NCI-H345 treated with DMSO at 0.1 percent for 48 hours (cell line): ENCODE data around the gene COLEC12.

Experiments used
- DNase-seq: peaks from one replicate; lab custom pipeline; 2025; ENCODE audit not compliant: unreplicated experiment; lab: John Stamatoyannopoulos, UW

Gene COLEC12

DNA sequence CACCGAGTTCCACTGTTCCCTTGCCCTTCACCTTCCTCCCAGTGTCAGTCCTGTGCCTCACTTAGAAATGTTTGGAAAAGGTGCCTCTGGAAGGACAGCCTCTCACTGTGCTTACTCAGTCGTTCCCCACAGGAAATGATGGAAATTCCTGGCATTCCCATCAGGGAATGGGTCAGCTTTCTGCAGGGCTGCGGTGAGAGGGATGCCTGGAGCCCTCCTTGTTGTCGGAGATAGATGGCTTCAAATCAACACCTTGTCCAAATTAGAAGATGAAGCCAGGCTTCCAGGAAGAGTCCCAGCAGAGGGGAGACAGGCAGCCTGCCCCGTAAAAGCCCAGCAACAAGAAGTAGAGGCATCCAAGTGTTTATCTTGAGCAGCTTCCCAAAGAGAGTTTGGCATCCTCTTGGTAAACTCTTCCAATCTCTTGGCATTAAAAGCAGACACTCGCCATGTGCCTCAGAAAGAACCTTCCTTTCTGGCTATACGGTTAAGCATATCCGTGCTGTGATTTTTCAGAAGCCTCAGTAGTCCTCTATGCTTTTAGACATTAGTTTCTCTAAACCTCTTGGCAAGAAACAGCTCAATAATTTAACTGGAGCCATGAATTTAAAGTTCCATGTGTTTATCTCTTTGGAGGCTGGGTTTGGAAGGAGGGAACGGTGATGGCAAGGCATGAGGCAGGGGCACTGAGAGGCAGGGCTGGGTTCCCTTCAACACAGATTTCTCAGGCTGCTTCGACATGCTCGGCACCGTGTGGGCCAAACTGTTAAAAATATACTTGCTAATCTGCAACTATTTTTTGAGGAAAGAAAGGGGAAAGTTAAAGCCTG, 25.1 kb downstream of the COLEC12 start:
- no peak for DNase-seq

DNA sequence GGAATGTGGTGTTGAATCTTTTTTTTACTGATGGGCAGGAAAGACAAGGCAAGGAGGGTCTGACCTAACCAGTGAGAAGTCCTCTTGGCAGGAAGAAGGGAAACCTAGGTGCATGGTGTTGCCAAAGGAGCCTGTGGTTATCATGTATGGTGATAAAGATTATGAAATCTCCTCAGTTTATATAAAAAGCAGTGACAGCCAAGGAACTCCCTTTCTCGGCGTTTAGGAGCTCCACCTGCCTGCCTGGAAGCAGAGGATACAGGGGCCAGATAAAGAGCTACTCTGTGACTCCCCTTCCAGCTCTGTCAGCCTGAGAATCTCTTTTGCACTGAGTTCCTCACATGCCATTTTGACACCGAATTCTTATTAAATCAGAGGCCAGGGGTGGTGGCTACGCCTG, 26.1 kb downstream of the COLEC12 start:
- no peak for DNase-seq

DNA sequence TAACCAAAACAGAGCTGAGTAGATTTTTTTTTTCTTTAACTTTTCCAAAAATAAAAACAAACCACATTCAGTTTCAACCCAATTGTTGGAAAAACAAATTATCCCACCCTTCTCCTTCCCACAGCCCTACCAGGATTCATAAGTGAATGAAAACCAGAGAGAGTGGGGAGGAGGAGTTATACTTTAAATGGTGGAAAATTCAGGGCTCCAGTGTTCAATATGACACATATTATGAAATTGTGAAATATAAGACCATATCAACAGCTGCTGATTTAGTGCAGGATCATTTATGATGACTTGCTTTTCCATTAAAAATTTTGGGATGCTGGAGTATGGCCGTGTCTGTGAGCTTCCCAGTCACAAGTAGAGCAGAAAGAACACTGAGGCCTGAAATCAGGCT, 26.7 kb downstream of the COLEC12 start:
- DNase-seq, result no peak

DNA sequence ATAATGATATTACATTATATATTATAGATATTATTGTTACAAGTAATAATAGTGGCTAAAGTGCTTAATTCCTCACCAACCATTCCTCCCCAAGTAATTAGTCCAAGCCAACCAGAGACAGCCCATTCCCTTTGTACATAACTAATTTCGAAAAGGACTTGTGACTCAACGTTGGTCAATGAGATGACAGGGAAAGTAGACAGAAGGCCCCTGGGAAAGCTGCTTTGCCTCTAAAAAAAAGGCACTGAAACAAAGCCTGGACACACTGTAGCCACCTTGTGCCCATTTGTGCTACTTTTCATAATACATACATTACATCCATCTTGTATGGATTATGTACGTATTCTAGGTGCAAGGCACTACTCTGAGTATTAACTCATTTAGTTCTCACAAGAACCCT, 28.8 kb downstream of the COLEC12 start:
- no peak for DNase-seq

DNA sequence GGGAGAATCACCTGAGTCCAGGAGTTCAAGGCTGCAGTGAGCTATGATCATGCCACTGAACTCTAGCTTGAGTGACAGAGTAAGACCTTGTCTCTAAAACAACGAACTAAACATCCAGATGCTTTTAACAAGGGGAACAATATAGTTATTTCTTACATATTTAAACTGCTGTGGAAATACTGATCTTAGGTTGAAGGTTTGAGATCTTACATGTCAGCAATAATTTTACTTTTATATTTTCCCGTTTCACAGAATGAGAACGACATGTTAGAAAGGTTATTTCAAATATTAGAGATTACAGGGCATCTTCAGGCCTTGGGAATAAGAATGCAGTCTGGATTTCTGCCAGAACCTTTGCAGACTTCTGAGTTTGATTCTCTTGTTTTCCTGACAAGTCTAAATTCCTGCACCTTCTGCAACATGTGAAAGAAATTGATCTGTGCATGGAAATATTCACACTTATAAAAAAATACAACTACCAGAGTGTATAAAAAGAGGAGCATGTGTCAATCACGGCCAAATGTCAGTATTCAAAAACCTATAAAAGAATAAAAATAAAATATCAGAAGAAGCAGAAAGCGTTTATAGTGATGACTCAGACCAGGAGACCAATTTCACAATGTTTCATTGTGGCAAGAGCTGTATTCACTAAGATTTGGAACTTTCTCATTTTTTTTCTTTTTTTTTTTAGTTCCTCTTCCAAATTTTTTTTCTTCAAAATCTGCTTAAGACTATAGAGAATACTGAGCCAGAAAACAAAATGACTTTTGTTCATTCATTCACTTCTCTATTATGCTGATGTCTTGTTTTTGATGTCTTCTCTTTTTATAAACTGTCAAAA, 29.6 kb downstream of the COLEC12 start:
- no peak for DNase-seq

DNA sequence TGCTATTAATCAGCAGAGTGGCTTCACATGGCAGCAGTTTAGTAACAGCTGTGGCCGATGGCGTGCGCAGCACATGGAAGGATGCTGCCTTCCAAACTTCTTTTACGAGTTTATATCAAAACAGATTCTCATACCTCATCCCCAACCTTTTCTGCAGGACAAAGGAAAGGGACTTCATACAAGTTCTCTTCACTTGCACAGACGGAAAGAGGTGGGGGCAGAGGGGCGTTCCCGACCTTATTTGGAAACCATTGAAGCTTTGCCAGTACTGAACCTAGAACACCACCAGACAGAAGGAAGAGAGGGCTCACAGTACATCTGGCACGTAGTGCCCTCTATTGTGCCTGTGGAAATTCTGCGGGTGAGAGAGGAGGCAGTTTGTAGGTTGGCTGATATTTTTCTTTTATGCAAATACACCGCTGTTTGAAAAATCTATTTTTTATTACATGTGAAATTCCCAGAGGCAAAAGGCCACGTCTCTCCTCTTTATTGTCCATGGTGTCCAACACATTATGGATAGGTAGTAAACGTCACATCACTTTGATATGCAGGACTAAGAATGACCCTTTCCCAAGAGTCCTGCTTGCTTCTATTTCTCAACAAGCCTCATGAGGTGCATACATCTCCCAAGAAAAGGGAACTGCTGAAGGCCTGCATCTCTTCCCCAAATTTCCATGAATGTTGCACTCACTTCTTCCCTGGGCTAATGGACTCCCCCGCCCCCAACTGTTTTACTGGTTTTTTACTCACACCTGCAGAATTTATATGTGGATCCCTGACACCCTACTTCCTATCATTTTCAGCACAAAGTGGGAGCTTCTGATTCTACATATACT, 31.3 kb downstream of the COLEC12 start:
- no peak for DNase-seq

DNA sequence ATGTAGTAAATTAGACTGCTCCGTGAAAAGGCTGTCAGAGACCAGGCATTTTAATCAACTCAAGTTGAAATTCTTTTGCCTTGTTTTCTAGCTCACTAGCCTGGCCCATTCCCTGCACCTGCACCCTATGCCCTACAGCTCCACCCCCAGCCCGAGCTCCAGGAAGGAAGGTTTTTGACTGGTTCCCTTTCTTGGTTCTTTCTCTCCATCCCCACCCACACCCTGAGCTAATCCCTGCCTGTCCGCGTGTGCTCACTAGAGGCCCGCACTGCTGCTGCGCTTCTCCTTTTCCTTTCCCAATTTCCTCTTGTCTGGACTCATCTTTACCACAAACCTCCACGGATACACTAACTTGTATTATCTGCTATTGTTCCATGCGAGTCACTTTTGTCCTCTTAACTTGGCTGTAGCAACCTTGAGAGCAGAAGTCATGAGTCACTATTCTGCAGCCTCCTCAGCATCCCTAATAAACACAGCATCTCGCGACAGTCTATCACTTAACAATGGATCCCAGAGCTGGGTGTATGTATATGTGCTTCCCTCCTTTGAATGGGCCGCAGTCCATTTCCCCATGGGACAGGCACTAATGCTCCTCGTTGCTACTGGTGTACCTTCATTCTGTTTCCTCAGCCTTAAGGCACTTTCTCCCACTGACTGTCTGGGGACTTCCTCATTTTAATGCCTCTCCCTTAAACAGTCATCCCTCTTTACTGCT, 36.5 kb downstream of the COLEC12 start:
- no peak for DNase-seq

DNA sequence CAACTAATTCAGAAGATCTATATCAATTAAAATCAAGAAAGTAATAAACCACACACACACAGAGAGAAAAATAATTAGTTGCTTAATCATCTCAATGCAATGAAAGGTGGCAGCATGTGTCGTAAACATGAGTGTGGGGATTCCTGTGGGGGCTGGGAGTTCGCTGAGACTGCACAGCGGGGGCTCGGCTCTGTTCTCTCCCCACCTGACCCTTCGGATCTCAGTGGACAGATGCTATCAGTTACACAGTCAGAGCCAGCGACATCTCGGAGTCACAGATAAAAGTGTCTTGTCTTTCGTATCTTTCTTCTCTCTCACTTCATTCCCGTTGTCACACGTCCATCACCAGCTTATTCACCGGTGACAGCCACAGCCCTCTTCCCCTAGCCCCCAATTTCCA, 37.1 kb downstream of the COLEC12 start:
- DNase-seq, result no peak

DNA sequence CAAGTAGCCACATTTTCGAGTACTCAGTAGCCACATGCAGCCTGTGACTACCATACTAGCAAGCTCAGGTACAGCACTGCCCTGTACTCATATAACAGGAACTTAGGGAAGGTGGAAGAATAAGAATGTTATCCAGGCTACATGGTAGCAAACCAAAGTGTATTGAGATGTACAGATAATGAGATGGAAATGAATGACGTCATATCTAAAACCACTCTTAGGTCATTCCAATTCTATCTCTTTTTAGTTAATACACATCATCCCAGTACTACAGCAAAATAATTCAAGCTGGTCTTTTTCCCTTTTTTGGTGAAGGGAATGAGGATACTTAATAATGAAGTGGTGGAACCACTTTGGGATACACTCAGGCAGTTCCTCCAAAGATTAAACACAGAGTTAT, 38.7 kb downstream of the COLEC12 start:
- no peak for DNase-seq

DNA sequence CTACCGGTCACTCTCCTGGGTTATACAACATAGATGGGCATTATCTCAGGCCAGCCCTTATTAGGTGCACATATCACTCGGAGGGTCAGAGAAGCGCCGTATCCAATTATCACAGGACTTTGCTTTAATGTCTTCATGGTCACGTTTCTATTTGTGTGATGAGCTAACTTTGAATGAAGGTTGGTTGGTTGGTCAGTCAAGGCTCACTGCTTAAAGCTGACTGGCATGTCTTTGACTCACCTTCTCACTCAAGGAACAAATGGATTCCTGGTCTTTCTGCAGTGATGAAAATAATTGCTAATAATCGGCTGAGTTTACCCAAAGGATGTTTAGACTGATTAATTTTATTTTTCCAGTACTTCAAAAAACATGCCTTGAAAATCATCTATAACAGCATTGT, 39.7 kb downstream of the COLEC12 start:
- DNase-seq, result no peak

DNA sequence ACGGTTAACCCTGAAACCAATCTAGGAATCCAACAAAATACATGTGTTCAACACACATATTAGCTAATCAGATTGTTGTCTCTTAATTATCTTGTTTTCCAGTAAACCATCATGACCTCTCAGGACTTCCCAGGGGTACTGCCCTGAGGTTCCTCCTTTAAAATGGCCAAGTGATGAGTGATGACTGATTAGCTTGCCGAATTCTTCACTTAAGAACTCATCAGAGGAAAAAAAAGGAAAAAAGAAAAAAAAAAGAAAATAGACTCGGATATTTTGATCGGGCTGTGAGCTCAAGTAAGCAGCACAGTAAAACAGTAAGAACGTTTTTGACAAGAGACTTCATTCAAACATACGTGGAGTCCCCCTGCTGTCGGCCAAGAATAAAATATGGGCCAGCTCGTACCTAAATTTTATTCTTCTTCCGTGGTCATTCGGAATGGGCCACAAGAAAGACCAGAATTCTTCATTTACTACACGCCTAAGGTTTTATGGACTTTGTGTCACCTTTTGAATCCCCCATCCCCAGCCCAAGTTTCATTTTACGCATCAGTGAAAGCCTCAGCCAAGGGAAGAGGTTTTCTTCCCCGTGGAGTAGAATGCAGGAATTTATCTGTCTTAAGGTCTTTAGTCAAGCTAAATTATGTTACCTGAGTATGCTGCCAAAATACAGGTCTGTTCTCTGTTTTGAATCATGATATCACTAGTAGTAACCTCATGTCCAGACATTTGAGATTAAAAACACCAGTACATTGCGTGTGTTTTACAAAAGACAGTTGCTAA, 40.5 kb downstream of the COLEC12 start:
- no peak for DNase-seq

DNA sequence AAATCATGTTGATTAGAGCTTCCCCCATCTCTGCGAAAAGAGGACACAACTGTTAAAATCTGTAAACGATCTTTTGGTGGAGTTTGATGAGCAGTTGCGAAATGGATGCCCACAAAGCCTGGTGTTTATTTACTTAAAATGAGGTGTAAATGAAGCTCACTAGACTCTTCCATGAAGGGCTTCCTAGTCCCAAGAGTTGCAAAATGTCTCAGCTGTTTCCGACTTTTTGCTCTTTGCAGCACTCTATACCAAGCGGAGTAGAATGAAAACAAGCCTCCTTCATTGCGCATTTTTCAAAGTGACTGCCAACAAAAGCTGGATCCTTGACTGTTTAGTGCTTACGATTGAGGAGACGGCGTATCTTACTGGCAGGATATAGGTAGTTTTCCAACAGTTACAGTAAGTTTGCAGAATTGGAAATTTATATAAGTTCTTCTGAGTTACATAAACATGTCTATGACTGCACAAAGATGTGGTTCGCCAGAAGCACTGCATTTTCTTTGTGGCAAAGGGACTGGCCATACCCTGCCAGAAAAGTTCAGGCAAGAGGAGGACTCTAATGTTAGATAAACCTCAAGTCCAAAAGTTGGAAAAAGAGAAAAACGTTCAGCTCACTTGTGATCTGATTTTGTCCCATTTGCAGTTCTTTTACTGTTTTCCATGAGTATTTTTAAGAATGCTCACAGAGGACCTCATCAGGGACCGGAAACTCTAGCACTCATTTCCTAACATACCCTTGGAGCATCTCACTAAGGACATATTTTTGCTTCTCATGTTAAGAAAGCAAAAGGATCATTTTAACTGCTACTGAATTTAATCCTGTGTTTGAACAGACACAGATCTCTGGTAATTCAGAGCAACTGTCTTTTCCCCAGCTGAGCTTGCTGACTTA, 42.7 kb downstream of the COLEC12 start:
- no peak for DNase-seq

DNA sequence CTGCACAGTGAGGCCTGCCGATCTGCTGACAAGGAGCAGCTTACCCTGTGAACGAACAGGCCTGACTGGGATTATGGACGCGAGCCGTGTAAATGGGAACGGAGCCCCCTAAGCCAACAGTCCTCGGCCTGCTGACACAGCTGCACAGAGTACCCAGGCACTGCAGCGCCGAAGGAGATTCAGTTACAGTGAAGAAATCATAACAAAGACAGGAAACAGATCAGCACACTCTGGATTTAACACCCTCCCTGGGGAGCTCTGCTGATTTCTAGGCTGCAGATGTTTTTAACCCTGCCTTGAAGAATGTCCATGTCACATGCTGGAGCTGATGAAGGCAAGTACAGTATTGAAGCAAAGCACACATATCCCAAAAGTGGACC, 43.4 kb downstream of the COLEC12 start:
- no peak for DNase-seq

DNA sequence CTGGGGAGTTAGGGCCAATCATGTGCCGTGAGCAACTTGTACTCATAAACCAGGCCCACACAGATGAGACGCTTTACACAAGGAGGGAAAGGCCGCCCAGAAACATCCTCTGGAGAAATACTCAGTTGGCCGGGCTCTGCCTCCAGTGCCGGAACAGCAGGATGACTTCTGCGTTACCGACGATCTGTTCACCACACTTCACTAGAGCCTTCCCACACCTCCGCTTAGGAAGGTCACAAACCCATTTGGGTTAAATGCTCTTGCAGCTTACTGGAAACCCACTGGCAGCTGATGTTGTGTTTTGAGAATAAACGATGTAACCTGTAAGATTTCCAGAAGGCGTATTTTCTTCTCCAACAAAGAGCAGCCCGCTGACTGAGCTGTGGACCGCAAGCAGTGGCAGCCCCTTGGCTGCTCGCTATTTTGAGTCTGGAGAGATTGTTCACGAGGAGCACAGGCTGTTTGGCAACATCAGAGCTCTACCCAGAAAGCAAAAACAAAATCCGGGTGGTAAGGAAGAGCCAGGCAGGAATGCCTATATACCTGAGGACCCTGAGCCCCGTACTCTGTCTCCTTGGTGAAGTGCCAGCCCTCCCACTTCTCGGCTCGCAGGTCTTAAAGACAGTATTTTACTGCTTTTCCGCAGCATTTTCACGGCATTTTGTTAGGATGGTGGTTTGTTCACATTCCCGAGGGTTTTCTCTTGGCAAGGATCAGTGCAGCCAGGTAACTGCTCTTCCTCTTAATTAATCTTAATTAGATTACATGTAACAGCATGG, 44.0 kb downstream of the COLEC12 start:
- no peak for DNase-seq

DNA sequence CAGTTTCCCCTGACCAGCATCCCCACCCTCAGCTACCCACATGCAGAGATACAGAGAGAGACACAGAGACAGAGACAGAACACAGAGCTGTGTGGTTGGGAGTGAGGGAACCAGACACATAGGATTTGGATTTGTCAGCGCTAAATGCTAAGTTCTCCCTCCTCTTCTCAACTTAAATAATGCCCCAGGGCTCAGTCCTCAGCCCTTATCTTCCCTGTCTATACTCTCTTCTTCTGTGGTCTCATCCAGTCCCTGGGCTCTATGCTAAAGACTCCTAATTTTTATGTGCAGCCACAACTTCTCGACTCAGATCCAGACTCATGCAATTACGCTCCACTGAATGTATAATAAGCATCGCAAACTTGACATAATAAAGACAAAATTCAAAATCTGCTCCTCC, 47.1 kb downstream of the COLEC12 start:
- DNase-seq, result no peak

DNA sequence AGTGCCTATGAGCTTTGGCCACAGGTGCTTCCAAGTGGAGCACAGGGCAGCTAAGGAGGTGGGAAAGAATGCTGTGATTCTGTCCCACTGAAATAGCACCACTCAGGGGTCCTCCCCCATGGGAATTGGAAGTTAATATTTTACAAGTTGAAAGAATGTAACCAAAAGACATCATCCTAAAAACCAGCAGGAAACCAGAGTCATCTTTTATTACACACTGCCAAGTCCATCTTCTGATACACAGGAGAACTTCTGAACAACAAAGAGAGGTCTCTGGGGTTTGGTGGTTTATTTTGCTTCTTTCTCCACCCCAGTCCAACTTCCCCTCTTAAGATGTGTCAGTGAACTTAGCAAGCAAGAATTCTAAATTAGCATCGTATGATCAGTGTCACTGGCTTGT, 47.7 kb downstream of the COLEC12 start:
- no peak for DNase-seq

DNA sequence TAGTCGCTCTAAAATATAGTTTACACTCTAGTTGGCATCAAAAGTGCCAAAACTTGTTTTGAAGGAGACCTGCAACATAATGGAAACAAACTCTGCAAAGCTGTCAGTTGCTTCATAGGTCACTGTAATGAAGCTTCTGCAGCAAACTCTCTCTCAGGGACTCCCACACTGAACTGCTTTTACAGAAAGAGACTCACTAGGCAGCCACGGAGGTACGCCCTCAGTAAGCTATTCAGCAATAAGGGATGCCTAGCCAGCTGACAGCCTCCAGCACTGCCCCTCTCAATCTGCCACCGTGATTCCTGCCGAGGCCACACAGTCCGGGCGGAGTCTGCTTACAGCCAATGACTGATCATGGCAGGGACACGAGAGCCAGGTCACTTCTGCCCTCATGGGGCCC, 51.1 kb downstream of the COLEC12 start:
- DNase-seq, result no peak

DNA sequence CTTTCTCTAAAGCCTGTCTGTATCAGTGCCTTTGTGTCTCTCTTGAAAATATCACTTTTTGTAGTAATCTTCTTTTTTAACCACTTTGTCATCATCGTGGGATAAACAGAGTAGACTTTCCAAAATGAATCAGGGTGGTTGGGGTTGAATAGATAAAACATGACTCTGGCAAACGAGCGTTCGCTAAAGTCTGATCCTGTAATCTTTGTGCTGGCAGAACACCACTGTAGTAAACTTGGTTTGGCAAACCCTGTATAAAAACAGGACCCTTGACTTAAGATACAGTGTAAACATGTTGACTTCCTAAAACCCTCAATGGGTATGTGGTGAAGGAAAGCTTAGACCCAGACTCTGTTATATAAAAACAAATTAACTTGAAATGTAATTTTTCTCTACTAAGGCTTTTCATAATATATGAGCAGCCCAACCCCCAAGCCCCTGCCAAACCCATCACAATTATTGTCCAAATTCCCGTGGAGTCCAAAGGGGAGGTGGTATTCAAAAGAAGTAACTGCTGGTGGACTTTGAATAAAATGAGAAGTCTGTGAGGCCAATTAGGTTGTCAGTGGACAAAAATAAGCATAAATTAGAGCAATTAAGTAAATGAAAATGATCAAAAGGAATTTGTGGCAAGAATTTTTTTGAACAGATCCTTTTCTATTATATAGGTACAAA, 52.2 kb downstream of the COLEC12 start:
- DNase-seq, result no peak
